ENCODE results near the gene TNFSF12.

DNA sequence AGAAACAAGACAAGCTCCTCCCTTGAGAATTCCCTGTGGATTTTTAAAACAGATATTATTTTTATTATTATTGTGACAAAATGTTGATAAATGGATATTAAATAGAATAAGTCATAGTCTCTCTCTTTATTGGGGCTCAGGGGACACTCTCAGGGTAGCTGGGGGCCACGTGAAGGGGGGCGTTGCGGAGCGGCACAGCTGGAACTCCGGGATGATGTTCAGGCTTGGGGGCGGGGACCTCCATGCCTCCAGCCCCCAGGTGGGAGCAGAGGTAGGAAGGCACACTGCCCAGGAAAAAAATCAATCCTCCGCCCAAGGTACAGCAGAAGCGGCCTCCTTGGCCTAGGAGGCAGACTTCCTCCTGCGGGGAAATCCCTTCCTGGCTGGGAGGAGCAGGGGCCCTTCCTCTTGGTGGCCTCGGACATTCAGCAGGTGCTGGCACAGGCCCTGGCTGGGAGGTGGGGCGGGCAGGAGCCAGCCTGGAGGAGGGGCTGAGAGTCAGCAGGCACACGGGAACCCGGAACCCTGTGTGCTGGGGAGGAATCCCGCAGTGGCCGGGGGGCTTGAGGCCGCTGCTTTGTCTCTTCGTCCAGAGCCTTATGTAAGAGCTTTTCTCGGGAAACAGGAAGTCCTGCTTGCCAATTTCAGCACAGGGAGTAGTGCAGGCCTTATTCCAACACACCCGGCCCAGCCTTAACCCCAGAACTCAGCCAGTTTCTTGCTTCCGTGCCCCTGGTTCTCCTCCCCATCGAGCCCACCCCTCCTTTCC is 9.1 kb downstream of the TNFSF12 start:
- TF ChIP-seq POLR2A (IDR thresholded peaks at IDR 0.05) = peak in 1 of 2 donors; percentile 47
- TF ChIP-seq, protein P1, sequence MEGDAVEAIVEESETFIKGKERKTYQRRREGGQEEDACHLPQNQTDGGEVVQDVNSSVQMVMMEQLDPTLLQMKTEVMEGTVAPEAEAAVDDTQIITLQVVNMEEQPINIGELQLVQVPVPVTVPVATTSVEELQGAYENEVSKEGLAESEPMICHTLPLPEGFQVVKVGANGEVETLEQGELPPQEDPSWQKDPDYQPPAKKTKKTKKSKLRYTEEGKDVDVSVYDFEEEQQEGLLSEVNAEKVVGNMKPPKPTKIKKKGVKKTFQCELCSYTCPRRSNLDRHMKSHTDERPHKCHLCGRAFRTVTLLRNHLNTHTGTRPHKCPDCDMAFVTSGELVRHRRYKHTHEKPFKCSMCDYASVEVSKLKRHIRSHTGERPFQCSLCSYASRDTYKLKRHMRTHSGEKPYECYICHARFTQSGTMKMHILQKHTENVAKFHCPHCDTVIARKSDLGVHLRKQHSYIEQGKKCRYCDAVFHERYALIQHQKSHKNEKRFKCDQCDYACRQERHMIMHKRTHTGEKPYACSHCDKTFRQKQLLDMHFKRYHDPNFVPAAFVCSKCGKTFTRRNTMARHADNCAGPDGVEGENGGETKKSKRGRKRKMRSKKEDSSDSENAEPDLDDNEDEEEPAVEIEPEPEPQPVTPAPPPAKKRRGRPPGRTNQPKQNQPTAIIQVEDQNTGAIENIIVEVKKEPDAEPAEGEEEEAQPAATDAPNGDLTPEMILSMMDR (IDR thresholded peaks at IDR 0.05) = peak in 2 of 12 donors; percentile 5 to 11

Data from heart left ventricle (tissue), 13 donors.